ENCODE measurements around the gene COL12A1. TPM values are rescaled to one million over a fixed set of nuclear protein-coding genes. Genes with fewer than 3 reads are reported as not detected.
A peak's percentile ranks its signal among the peaks of the same experiment; 100 is the strongest.

The COL12A1 gene
- total RNA-seq, 4 donors from 2014 or later = 17.2 to 30.5 (median 22.4) TPM

- intact Hi-C loops (cut with DNase I; ENCODE audit: low total_unique reads) (no loop called here), in situ Hi-C loops (cut with MboI; ENCODE audit: low sequenced_read_pairs in 4 of 4) (loop anchor here (10.0 to 25.0 kb wide), 7 partner anchors 811 to 1561 kb away; partner anchors contain the start of gene SLC17A5 (in 1 of the 4))
- Histone ChIP-seq H3K4me3 (no peak overlapping the region), H3K4me1 (no peaks in the 10 kb centered on the region), H3K27ac (no peak overlapping the region), H3K9me3 (no peaks in the 10 kb centered on the region), H3K36me3 (no peaks in the 10 kb centered on the region), H3K27me3 (no peaks in the 10 kb centered on the region)
- DNase-seq (no peak), ATAC-seq (no peak)
- no peak for TF ChIP-seq POLR2A (IDR thresholded peaks at IDR 0.05)
- TF ChIP-seq CTCF (IDR thresholded peaks at IDR 0.05 in 4 of 5, conservative IDR thresholded peaks at IDR 0.05 in 1 of 5) = no peak
Measured at GRCh38 chr6:75223428-75223827, 17.6 kb upstream of the COL12A1 start.

GRCh38 chr6:75222261-75222660 is 16.4 kb upstream of the COL12A1 start:
- intact Hi-C loops (cut with DNase I; ENCODE audit: low total_unique reads) = no loop called here
- TF ChIP-seq POLR2A (IDR thresholded peaks at IDR 0.05) = no peak
- no peak overlapping the region for H3K4me3 ChIP-seq
- ATAC-seq (no peak), DNase-seq (no peak)
- no peaks in the 10 kb centered on the region for H3K27me3 ChIP-seq
- H3K9me3 ChIP-seq = no peaks in the 10 kb centered on the region
- no peaks in the 10 kb centered on the region for H3K36me3 ChIP-seq
- peak overlapping the region in 1 of 4 donors; percentile 40 for H3K27ac ChIP-seq
- in situ Hi-C loops (cut with MboI; ENCODE audit: low sequenced_read_pairs in 4 of 4) = loop anchor here (10.0 to 25.0 kb wide), 7 partner anchors 810 to 1560 kb away; partner anchors contain the start of gene SLC17A5 (in 1 of the 4)
- peaks cover 4 to 5% of the 10 kb centered on the region in 2 donors for H3K4me1 ChIP-seq

GRCh38 chr6:75221116-75221515 is 15.3 kb upstream of the COL12A1 start:
- DNase-seq (no peak), ATAC-seq (no peak)
- in situ Hi-C loops (cut with MboI; ENCODE audit: low sequenced_read_pairs in 4 of 4) (loop anchor here (10.0 to 25.0 kb wide), 7 partner anchors 809 to 1559 kb away; partner anchors contain the start of gene SLC17A5 (in 1 of the 4)), intact Hi-C loops (cut with DNase I; ENCODE audit: low total_unique reads) (no loop called here)
- no peaks in the 10 kb centered on the region for H3K36me3 ChIP-seq
- no peaks in the 10 kb centered on the region for H3K9me3 ChIP-seq
- TF ChIP-seq CTCF (IDR thresholded peaks at IDR 0.05 in 4 of 5, conservative IDR thresholded peaks at IDR 0.05 in 1 of 5) = no peak
- no peak for TF ChIP-seq POLR2A (IDR thresholded peaks at IDR 0.05)
- H3K27me3 ChIP-seq = no peaks in the 10 kb centered on the region
- H3K4me3 ChIP-seq = no peak overlapping the region
- H3K4me1 ChIP-seq = peaks cover 4 to 10% of the 10 kb centered on the region in 2 donors
- no peak overlapping the region for H3K27ac ChIP-seq

GRCh38 chr6:75220357-75220756 is 14.5 kb upstream of the COL12A1 start:
- DNase-seq (no peak), ATAC-seq (no peak)
- Histone ChIP-seq H3K27ac (no peak overlapping the region), H3K27me3 (no peaks in the 10 kb centered on the region), H3K36me3 (no peaks in the 10 kb centered on the region), H3K4me3 (no peak overlapping the region), H3K9me3 (no peaks in the 10 kb centered on the region), H3K4me1 (peaks cover 4 to 10% of the 10 kb centered on the region in 2 donors)
- intact Hi-C loops (cut with DNase I; ENCODE audit: low total_unique reads) (no loop called here), in situ Hi-C loops (cut with MboI; ENCODE audit: low sequenced_read_pairs in 4 of 4) (loop anchor here (10.0 to 25.0 kb wide), 7 partner anchors 808 to 1558 kb away; partner anchors contain the start of gene SLC17A5 (in 1 of the 4))
- TF ChIP-seq POLR2A (IDR thresholded peaks at IDR 0.05) (no peak), CTCF (IDR thresholded peaks at IDR 0.05 in 4 of 5, conservative IDR thresholded peaks at IDR 0.05 in 1 of 5) (no peak)

- Histone ChIP-seq H3K4me1 (peaks cover 4 to 10% of the 10 kb centered on the region in 2 donors), H3K4me3 (no peak overlapping the region), H3K9me3 (no peaks in the 10 kb centered on the region), H3K27me3 (no peaks in the 10 kb centered on the region), H3K27ac (no peak overlapping the region), H3K36me3 (no peaks in the 10 kb centered on the region)
- TF ChIP-seq CTCF (IDR thresholded peaks at IDR 0.05 in 4 of 5, conservative IDR thresholded peaks at IDR 0.05 in 1 of 5) (no peak), POLR2A (IDR thresholded peaks at IDR 0.05) (no peak)
- intact Hi-C loops (cut with DNase I; ENCODE audit: low total_unique reads) = no loop called here
- DNase-seq (no peak), ATAC-seq (no peak)
- in situ Hi-C loops (cut with MboI; ENCODE audit: low sequenced_read_pairs in 4 of 4) = loop anchor here (10.0 to 25.0 kb wide), 7 partner anchors 807 to 1557 kb away; partner anchors contain the start of gene SLC17A5 (in 1 of the 4)
Measured at GRCh38 chr6:75219263-75219662, 13.4 kb upstream of the COL12A1 start.

Data from gastrocnemius medialis (tissue), 4 donors.